Keratinocyte (primary cell): Measurements from ENCODE around the gene CST7.

ENCODE experiments used
- EZH2 ChIP-seq: IDR thresholded peaks from one replicate; pipeline ENCODE4 v1.6.1; 2012; ENCODE audit warnings: inconsistent platforms, mild to moderate bottlenecking, low read length, moderate library complexity
- TF ChIP-seq, protein P1 (sequence below), 3 experiments: IDR thresholded peaks in 1 of 3; conservative IDR thresholded peaks in 1 of 3; optimal IDR thresholded peaks in 1 of 3; 2 replicates in 2 of 3; 3 replicates in 1 of 3; pipeline versions ENCODE3 to v1.5.1; 2011; ENCODE audit warnings: low read length in 3 of 3, mild to moderate bottlenecking in 3 of 3, moderate library complexity in 2 of 3, control low read depth in 1 of 3, inconsistent platforms in 1 of 3; ENCODE audit not compliant: insufficient read depth in 2 of 3; ENCODE audit errors: extremely low read depth in 1 of 3

DNA sequence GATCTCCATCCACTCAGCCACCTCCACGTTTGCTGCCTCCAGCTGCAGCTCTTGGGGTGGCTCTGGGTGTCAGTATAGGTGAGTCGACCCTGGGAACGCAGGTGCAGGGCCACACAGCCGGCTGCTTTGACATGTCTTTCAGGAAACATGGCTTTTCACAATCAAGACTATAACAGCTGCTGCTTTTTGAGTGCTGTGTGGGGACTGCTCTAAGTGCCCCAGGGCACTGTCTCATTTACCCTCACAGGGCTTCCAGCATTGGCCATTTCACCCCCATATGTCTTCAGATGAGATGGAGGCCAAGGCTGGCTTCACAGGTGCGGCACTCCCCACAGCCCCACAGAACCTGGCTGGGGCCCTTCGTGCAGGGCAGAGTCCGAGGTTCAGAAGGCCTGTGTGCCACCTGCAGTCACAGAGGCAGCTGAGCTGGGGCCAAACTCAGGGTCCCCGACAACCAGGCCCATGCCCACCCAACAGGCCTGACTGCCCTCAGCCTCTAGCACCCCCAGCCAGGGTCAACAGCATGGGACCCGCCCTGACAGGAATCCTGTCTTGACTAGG is 14.9 kb upstream of the CST7 start:
- TF ChIP-seq, protein P1, sequence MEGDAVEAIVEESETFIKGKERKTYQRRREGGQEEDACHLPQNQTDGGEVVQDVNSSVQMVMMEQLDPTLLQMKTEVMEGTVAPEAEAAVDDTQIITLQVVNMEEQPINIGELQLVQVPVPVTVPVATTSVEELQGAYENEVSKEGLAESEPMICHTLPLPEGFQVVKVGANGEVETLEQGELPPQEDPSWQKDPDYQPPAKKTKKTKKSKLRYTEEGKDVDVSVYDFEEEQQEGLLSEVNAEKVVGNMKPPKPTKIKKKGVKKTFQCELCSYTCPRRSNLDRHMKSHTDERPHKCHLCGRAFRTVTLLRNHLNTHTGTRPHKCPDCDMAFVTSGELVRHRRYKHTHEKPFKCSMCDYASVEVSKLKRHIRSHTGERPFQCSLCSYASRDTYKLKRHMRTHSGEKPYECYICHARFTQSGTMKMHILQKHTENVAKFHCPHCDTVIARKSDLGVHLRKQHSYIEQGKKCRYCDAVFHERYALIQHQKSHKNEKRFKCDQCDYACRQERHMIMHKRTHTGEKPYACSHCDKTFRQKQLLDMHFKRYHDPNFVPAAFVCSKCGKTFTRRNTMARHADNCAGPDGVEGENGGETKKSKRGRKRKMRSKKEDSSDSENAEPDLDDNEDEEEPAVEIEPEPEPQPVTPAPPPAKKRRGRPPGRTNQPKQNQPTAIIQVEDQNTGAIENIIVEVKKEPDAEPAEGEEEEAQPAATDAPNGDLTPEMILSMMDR (optimal IDR thresholded peaks at IDR 0.05 in 1 of 3, IDR thresholded peaks at IDR 0.05 in 1 of 3, conservative IDR thresholded peaks at IDR 0.05 in 1 of 3; ENCODE audit: extremely low read depth in 1 of 3, insufficient read depth in 2 of 3, low read length in 3 of 3), result no peak
- TF ChIP-seq EZH2, result no peak
